HG02610 (cell line): Measurements from ENCODE around the gene SH3RF3.
"Not testable (repeated sequence)": the region's sequence is repeated elsewhere in the genome, so short reads cannot be mapped to it uniquely, and the experiment has no call there.

Experiments used
- ATAC-seq: cut with Tn5 transposase; IDR thresholded peaks from one replicate; pipeline ENCODE4 v1.9.1; 2021; ENCODE audit warnings: mild to moderate bottlenecking, moderate library complexity; ENCODE audit not compliant: unreplicated experiment

The SH3RF3 gene

DNA sequence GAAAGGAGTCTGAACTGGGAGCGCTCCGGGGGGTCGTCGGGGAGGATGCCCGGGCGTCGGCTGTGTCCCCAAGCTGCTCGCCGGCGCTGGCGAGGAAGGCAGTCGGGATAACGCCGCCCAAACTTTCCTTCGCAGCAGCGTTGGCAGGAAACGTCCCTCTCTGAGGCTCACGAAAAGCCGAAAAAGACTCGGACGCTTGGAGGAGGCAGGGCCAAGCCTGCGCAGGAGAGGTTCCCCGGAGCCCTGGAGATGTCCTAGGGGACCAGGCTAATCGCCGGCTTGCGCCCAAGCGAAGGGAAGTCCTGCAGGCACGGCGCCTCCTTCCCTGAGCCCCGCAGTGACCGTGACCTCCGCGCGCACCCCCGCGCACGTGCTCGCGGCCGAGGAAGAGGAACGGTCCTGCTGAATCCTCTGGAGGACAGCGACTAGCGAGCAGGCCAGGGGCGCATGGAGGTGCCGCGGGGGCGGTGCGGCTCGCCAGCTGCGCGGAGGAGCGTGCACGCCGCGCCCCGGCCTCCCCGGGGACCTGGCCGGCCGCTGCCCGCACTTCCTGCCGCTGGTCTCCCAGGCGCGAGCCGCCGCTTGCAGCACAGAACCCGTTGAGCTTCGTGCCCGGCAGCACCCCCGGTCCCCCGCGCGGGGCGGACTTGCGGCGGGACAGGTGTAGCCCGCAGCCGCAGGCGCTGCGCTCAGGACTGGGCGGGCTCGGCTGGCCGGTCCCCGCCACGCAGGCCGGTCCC is at the start of gene SH3RF3:
TSS of gene SH3RF3 (plus strand) at position 590 of the 740 bp plus-strand sequence.
- no peak for ATAC-seq

DNA sequence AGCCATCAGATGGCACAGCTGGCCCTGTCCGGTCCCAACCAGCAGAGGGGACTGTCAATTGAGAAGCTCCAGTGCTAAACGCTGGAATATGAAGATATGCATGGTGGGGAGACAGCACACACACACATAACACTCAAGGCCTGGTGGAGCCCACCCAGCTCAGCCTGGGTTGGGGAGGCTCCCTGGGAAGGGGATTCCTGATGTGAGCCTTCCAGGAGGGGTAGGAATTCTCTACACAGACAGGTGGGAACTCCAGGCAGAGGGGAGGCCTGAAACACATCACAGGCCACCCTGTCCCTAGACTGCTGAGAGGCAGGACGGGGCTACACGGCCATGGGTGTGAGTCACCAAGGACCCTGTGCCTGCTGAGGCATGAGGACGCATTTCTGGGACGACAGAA is 49.4 kb upstream of the SH3RF3 start:
- no peak for ATAC-seq

DNA sequence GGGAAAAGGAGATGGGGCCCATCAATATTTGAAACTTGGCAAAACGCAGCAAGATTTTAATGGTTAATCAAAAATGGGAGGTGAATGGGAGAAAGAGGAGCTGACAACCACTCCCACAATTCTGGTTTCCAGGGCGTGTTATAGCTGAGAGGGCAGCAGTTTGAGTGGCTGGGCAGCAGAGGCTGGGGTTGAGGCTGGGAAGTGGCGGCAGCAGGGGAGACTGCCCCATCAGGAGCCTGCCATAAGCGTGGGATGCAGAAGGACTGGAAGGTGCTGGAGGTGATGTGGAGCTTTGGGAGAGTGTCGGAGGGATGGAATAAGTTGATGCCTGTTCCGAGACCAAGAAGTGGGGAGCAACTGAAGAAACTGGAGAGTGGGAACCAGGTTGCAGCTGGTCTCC is 48.9 kb upstream of the SH3RF3 start:
- ATAC-seq = no peak

DNA sequence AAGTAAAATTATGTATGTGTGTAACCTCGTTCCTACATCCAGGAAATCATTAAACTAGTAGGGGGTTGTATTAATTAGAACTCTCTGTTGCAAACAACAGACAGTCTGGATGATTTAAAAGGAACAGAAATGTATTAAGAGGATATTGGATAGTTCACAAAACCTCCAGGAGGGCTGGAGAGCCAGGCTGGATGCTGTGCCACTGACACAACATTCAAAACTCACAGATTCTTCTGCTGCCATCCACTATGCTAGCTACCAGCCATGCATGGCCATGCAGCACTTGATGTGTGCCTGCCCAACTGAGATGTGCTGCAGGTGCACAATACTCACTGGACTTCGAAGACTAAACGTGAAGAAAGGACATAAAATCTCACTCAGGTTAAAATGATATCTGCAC is 48.2 kb upstream of the SH3RF3 start:
- no peak for ATAC-seq

DNA sequence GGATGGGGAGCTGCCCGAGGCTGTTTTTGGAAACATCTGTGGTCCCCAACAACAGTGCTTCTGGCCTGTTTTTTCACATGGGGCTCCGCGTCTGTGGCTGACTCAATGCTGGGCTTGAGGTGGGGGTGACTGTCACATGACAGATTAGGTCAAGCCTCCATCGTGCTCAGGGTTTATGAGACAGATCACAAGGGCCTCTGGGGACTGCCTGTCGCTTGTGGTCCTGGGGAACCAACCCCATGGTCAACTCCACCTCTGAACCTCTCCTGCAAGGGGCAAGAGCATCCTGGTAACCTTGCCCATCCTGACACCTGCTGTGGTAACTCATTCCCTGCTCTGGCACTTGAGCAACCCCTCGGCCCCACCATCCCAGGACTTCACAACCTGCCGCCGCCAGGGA is 47.6 kb upstream of the SH3RF3 start:
- no peak for ATAC-seq

DNA sequence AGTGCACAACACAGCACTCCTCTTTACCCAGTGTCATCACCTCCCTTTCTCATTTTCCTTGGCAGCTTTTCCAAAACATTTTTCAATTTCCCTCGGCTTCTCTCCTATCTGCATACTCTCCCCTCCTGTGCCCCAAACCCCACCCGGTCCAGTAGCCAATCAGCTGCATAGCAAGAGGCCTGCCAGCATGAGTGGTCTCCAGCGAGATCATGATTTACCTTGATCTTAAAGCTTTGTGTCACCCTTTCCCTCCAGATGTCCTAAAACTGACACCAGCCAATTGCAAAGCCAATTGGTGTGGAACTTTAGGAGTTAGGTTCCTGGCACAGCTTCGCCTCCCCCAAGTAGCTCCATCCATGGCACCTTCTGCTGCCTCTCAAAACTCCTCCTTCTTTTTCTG is 45.2 kb upstream of the SH3RF3 start:
- no peak for ATAC-seq

DNA sequence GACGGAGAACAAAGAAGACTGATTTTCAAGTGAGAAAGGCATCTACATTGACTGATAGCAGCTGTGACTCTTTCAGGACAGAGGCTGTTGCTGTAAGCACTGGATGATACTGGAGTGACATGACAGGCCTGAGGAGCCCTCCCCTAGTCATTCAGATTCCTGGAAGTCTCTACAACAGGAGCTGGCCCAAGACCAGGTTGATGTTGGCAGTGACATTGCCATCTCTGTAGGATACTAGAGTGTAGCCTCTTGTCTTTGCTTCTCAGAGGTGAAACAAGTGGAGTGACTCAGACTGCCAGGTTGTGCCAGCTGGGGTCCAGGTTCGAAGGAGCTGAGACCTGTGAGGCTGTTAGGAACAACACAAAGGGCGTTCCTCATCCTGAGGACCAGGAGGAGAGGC is 44.7 kb upstream of the SH3RF3 start:
- no peak for ATAC-seq

DNA sequence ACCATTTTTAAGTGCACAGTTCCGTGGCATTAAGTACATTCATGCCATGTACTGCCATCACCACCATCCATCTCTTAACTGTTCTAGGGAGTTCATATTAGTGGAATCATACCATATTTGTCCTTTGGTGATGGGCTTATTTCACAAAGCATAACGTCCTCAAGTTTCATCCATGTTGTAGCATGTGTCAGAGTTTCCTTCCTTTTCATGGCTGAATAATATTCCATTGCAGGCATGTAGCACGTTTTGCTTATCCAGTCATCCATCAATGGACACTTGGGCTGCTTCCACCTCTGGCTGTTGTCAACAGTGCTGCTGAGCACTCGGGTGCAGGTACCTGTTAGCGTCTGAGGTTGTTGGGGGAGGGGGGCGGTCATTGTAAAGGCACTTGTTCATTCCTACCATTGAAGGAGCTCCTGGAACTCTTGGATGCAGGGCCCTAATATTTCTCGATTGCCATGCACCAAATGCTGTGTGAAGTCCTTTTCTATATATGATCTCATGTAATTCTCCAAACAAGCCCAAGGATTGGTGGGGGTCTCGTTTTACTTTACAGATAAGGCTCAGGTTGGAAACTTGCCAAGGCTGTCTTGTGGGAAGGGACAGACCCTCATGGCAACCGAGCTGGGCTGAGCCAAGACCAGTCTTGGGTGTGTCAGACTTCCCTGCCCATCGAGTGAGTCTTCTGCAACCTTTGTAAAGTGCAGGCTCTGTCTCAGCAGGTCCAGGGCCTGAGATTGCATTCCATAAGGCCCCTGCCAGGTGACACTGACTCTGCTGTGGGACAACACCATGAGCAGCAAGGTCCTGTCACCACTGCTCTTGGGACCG is 42.9 kb upstream of the SH3RF3 start:
- no peak for ATAC-seq

DNA sequence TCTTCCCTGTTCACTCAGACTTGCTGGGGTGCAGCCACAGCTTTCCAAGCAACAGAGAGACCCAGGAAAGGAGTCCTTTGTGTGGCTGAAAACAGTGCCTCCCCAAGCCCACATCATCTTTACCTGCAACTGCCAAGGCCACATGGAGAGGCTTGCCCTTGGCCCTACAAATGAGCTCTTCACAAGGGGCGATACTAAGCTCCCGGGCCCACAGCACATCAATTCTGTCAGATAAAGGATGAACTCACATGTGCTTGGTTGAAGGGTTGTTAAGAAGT is 42.3 kb upstream of the SH3RF3 start:
- no peak for ATAC-seq

DNA sequence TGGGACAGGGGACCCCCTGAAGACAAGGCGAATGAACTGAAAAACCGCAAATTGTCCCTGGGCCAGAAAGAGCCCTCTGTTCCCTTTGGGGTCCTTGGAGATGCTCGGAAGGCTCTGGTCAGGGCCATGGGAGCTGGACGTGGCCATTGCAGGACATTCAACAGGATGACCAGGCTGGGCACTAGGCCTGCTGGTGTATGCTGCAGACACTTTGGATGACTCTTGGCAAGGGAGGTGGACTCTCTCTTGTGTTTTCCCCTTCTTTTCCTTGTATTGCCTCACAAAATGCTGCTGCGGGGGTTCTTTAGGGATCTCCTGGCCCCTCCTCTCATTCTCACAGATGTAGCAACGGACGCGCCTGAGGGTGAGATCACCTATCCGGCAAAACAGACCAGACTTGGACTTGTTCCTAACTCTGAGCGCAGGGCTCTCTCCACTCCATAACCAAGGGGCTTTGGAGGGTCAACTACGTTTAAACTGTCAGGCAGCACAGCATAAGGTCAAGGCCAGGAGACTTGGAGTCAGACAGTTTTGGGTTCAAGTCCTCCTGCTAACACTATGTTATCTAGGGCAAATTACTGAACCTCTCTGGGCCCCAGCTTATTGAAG is 41.8 kb upstream of the SH3RF3 start:
- no peak for ATAC-seq

DNA sequence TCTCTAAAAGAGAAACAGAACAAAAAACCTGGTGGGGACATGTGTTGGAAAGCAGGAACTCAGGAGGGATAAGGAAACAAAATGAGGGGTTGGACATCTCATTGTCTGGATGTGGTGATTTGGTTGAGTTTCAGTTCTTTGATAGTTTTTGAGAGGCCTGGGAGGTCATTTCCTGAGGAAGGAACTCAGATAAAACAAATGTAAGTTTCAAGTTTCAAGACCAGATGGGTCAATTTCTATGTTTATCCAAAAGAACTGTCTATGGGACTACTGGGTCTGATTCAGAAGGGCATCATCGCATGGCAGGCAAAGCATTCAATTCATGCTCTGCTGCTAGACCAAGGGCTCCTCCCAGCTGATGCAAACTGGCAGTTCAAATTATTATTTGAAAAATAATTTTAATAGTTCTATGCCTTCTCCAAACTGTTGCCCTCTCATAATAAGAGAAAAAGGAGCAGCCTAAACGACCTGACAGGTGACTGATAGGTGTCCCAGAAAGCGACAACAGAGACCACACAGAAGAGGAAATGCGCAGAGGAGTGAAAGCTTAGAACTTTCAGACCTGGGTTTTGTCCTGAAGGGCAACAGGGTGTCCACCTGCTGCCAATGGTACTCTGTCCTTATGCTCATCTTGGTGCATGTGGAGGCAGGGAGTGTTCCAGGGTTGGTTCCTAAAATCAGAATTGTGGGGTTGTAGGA is 39.3 kb upstream of the SH3RF3 start:
- no peak for ATAC-seq

DNA sequence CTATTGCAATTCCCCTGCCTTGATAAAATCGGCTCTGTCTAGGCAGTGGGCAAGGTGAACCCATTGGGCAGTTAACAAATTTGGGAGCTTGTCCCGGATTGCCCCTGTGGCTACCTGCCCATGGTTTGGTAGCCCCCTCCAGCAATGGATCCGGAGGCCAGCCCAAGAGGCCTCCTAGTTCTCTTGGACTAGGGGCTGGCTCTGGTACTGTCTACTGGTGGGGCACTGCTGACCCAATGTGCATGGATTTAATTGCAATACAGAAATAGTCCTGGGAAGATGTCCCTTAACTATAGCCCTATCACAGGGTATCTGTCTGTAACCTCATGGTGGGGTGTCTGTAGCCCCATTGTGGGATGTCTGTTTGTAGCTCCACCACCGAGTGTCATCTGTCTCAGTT is 37.5 kb upstream of the SH3RF3 start:
- ATAC-seq = no peak

DNA sequence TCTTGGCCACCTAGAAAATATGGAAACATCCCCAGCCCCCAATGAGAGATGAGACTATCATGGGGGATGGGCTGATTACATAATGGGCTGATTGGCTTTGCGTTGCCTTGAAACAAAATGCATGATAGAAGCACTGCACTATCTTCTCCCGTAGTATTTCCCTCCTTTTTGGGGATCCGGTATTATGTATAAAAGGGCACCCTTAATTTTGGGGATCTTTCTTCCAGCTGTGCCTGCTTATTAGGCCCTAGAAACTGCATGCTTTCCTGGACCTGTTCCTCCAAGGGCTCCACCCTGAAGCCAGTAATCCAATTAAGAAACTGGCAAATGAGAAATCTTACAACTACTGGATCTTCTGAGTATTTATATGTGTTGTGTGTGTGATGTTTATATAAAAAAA is 34.9 kb upstream of the SH3RF3 start:
- ATAC-seq = no peak

DNA sequence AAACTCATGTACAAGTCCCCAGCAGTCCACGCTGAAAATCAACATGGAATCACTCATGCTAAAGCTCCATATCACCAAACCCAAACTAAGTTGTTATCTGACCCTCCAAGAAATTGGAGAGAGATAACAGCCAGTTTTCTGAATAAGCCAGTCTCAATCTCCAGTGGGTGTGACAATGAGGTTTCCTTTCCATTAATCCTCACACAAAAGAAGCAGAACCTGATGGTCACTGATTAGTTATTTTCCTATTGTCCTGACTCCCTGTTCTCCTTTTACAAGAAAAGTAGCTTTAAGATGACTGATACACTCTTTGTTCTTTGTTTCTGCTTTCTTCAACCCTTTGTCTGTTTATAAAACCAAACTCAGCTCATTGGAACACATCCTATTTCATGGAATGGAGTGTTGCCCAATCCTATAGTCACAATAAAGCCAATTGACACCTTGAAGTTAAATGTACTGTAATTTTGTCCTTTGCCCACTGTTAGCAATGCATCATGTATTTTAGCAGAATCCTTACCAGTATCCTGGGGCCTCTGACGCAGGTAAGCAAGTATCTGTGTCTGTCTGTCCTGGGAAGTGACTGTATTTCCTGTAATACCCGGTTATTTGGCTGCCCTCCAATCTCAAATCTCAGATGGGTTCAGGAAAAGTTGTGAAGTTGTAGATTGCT is 30.6 kb upstream of the SH3RF3 start:
- ATAC-seq = no peak

DNA sequence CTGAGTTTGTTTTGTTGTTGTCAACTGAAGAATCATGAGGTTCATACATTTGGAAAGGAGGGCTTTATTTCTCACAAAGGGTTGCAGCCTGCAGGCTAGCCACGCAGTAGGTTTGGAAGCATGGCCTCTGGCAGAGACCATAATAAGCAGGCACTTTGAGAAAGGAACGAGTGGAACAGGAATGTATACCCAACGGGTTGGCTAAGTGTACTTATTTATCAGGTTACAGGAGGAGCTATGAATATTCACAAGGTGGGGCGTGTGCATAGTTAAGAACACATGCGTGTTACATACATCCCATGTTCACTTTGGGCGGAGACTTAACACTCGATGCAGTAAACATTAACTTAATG is 30.1 kb upstream of the SH3RF3 start:
- ATAC-seq = no peak

DNA sequence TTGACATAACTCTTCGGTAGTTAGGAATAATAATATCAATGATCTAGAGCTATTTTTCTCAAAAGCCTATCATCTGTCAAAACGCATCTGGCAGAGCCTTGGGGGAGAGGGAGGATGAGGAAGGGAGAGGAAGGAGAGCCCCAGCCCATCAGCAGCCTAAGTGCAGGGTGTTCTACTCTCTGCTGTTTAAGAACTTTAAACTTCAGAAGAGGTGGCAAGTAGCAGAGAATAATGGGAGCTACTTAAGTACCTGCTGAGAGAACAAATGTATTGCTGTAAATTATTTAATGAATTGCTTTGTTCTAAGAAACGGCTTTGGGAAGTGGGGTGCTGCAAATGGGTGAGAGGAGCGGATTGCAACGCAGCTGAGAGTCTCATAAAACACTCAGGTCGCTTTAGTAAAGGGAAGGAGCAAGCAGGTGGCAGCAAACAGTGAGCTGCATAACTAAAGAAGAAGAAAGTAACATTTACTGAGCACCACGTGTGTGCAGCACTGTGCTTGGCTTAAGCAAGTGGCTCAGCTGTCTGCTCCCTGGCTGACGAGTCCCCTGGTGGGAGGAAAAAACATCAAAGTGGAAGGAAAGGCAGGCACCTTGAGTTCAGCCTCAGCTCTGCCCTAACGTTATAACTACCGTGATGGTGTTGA is 26.3 kb upstream of the SH3RF3 start:
- ATAC-seq = no peak

DNA sequence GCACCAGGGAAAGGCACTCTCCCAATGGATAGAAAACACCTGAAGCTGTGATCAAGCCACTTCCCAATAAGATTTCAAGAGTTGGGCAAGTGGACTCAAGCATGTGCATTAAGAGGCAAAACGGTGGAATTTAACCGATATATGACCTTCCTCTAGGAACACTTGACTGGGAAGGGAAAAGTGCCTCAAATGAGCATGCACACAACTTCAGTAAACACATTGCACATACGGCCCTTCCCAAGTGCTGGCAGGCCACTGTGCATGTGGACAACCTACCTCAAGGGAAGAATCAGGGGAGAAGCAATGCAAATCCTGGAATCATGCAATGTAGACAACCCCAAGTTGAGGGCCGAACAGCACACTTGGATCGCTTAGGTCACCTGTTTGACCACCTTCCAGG is 23.9 kb upstream of the SH3RF3 start:
- no peak for ATAC-seq

DNA sequence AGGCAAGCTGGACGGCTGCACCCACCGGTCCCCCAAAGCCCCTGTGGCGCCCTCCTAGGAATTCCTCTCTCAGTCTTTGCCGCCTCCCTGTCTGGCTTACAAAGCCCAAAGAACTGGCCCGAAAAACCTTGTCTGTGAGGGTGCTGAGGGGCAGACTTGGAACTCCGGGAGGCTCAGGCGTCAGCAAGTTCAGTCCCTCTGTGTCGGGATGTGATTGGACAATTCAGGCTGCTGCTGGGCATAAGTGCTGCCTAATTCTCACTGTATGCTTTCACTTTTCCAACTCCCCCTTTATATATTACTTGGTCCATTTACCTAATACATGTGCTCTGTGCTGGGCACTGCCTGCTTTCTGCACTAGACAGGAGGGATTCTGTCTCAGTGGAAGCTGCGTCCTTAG is 20.3 kb upstream of the SH3RF3 start:
- ATAC-seq = no peak

DNA sequence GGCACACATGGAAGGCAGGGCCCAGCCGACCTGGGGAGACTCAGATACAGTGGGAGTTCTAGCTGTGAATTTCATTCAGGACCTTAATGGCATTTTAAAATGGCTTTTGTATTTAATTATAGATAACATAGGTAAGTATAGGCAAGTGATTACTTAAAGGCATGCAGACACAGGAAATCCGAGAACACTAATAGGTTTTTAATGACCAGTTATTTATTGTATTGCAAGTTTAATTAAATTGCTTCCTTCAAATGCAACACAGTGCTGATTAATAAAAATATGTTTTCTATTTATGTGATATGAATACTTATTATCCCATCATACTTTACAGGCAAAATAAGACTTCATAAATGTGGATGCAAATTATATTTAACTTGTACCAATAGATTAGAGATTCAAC is 19.7 kb upstream of the SH3RF3 start:
- no peak for ATAC-seq

DNA sequence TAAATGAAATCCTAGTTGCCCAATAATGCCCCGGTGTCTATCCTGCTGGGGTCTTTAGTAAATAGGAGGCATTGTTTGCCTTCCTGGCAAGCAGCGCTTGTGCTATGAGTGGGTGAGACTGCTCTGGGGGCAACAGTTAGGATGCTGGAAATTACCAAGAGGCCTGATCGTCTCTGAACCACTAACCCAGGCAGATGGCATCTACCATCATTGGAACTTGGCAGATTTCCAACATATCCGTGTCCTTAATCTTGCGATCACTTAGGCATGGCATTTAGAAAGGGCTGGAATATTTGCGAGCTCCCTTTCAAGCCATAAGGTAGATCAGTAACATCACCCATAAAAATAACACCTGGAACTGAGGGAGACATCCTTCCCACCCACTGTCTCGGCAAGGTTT is 18.8 kb upstream of the SH3RF3 start:
- ATAC-seq = no peak

DNA sequence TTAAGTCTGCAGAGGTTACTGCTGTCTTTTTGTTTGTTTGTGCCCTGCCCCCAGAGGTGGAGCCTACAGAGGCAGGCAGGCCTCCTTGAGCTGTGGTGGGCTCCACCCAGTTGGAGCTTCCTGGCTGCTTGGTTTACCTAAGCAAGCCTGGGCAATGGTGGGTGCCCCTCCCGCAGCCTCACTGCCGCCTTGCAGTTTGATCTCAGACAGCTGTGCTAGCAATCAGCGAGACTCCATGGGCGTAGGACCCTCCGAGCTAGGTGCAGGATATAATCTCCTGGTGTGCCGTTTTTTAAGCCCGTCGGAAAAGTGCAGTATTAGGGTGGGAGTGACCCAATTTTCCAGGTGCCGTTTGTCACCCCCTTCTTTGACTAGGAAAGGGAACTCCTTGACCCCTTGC is 11.8 kb upstream of the SH3RF3 start:
- ATAC-seq = not testable (repeated sequence)
